GM21526 (cell line): ENCODE measurements around the gene QSOX1.
"Not testable (repeated sequence)": the region's sequence is repeated elsewhere in the genome, so short reads cannot be mapped to it uniquely, and the experiment has no call there.

Source experiments
- ATAC-seq: cut with Tn5 transposase; IDR thresholded peaks from one replicate; pipeline ENCODE4 v1.9.1; 2021; ENCODE audit warnings: moderate library complexity; ENCODE audit not compliant: unreplicated experiment, low FRiP score

QSOX1 gene

GRCh38 chr1:180186831-180187230 lies 32.2 kb downstream of the QSOX1 start:
- no peak for ATAC-seq

DNA sequence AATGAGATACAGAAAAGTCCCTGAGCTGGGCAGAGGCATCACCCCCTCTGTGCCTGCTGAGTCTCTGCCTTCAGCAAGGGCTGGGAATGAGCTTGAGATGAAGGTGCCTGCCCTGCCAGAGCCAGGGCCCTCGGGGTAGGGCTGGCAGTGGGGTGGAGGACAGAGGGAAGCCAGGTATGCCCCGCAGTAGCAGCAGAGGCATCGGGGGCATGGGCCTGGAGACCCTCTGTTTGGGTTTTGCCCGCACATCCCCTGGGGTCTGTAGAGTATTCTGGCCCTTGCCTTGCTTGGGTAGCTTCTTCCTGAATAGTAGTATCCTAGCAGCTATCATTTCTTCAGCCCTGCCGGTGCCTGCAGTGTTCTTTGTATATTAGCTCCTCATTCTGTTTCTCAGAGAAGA lies 33.0 kb downstream of the QSOX1 start:
- ATAC-seq: no peak

- no peak for ATAC-seq
Observed at GRCh38 chr1:180188091-180188506, 33.4 kb downstream of the QSOX1 start.

DNA sequence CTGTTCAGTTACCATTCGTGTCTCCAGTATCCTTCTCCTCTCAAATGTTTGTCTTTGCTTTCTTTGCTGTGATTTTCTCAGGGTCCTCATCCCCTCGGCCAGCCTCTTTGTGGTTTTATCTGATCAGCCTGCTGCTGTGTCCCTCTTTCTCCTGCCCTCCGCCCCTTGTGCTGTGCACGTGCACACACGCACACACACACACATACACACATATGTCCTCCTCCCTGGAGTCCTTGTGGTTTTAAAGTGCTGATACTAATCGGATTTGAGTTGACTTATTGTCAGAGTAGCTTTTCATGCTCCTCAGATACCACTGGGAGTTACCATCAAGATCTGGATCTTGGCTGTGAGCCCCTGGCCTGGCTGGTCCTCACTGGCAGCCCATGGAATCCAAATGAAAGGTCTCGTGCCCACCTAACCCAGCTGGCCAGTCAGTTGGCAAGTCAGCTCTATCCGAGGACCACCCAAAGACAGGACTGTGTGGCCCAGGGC lies 34.1 kb downstream of the QSOX1 start:
- ATAC-seq: no peak

GRCh38 chr1:180190091-180190490 lies 35.4 kb downstream of the QSOX1 start:
- no peak for ATAC-seq

DNA sequence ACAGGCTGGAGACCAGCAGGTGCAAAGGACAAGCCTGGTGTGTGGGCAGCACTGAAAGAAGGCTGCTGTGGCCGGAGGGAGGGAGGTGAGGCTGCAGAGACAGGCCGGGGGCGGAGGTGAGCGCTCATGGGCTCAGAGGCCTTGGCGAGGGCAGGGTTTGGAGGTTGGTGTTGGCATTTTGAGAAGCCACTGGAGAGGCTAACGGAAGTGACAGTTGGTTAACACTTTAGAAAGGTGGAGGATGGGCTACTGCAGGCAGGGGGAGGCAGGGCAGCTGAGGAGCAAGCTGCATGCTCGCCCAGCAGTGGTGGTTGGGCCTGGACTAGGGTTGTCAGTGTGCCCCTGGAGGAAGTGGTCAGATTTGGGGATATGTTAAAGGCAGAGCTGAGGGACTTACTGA lies 37.5 kb downstream of the QSOX1 start:
- no peak for ATAC-seq

DNA sequence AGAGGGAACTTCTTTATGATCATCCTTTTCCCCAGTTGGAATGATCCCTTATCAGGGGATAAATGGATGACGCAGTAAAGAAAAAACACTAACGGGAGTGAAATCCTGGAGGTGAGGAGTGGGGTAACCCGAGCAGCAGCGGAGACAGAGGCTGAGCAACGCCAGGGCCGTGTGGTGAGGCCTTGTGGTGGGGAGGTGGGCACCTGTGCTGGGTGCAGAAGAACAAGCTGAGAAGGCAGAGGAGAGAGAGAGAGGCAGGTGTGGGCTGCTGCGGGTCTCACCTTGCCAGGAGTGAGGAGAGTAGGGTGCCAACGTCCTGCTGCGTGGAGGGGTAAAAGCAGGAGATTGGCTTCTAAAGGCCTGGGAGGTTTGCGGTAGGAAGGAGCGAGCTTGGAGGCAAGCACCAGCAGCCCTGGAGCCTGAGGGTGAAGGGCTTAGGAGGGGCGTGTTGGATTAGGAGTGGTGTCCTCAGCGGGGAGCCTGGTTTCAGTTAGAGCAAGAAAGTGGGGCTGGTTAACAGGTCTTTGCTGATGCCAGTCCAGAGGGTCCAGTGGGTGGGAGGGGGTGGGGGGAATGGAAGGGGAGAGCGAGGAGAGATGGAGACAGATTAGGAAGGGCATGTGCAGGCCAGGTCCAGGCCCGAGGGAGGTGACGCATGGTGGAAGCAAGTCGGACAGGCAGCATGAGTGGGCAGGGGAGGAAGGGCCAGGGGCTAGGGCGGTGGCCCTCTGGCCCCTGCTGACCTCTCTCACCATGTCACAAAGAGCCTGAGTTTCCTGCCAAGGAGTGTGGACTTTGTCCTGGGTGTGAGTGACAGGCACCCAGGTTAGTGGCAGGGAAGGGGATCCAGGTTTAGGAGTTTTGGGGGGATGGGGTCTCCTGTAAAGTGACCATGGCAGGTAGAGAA lies 38.7 kb downstream of the QSOX1 start:
- ATAC-seq: no peak

- no peak for ATAC-seq
Observed at GRCh38 chr1:180194048-180194425, 39.4 kb downstream of the QSOX1 start.

GRCh38 chr1:180194546-180195207 lies 40.0 kb downstream of the QSOX1 start:
- no peak for ATAC-seq

- ATAC-seq: no peak
Observed at GRCh38 chr1:180195401-180195800, 40.7 kb downstream of the QSOX1 start.

DNA sequence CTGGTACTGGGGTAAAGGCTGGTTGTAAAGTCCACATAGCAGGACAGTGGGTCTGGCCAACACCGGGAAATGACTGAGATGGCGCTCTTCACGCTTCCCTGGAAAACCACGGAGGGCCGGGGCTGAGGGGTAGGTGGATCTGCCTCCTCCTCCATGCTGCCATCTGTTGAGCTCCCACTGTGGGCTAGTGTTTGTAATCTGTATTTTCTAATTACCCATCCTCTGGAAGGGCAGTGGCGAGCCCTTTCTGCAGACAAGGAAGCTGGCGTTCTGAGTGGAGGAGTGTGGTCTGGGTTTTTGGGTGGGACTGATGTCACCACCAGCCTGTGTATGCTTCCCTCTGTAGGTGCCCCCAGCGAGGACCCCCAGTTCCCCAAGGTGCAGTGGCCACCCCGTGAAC lies 41.2 kb downstream of the QSOX1 start:
- no peak for ATAC-seq

- ATAC-seq: no peak
Observed at GRCh38 chr1:180196436-180197003, 41.9 kb downstream of the QSOX1 start.

DNA sequence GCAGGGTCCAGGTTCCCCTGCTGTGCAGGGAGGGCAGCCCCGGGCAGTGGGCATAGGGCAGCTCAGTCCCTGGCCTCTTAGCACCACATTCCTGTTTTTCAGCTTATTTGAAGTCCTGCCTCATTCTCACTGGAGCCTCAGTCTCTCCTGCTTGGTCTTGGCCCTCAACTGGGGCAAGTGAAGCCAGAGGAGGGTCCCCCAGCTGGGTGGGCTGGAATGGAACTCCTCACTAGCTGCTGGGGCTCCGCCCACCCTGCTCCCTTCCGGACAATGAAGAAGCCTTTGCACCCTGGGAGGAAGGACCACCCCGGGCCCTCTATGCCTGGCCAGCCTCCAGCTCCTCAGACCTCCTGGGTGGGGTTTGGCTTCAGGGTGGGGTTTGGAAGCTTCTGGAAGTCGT lies 42.6 kb downstream of the QSOX1 start:
- ATAC-seq: no peak

GRCh38 chr1:180198196-180198595 lies 43.5 kb downstream of the QSOX1 start:
- ATAC-seq: no peak

- no peak for ATAC-seq
Observed at GRCh38 chr1:180198611-180199010, 43.9 kb downstream of the QSOX1 start.

- no peak for ATAC-seq
Observed at GRCh38 chr1:180199018-180199417, 44.3 kb downstream of the QSOX1 start.

- no peak for ATAC-seq
Observed at GRCh38 chr1:180201451-180202200, 47.0 kb downstream of the QSOX1 start.

- ATAC-seq: not testable (repeated sequence)
Observed at GRCh38 chr1:180202588-180202987, 47.9 kb downstream of the QSOX1 start.

GRCh38 chr1:180204231-180204630 lies 49.6 kb downstream of the QSOX1 start:
- no peak for ATAC-seq

GRCh38 chr1:180206581-180206980 lies 51.9 kb downstream of the QSOX1 start:
- no peak for ATAC-seq

- no peak for ATAC-seq
Observed at GRCh38 chr1:180208264-180208663, 53.6 kb downstream of the QSOX1 start.
